GM10248 (cell line): ENCODE results near the gene SCD.

Source experiments
- CTCF ChIA-PET: fragments of 300-600 bp; sonication (Branson Sonifier 250); formaldehyde crosslinking; extraction: SDS; loops from one replicate; lab custom pipeline; 2021; ENCODE audit warnings: antibody characterized with exemption; lab: Yijun Ruan, JAX
- POLR2A ChIA-PET: fragments of 350-650 bp; sonication (Branson Sonifier 250); formaldehyde crosslinking; extraction: SDS; loops from one replicate; lab custom pipeline; 2020; ENCODE audit warnings: antibody characterized with exemption; lab: Yijun Ruan, JAX
- DNase-seq: peaks from one replicate; pipeline ENCODE4 v3.0.0; 2012; ENCODE audit errors: extremely low spot score
- TF ChIP-seq, protein P1 (sequence below): IDR thresholded peaks from 2 replicates; pipeline ENCODE4 v1.5.1; 2012; ENCODE audit warnings: mild to moderate bottlenecking, low read depth; ENCODE audit errors: extremely low read depth, missing control alignments, control extremely low read depth

Gene SCD

DNA sequence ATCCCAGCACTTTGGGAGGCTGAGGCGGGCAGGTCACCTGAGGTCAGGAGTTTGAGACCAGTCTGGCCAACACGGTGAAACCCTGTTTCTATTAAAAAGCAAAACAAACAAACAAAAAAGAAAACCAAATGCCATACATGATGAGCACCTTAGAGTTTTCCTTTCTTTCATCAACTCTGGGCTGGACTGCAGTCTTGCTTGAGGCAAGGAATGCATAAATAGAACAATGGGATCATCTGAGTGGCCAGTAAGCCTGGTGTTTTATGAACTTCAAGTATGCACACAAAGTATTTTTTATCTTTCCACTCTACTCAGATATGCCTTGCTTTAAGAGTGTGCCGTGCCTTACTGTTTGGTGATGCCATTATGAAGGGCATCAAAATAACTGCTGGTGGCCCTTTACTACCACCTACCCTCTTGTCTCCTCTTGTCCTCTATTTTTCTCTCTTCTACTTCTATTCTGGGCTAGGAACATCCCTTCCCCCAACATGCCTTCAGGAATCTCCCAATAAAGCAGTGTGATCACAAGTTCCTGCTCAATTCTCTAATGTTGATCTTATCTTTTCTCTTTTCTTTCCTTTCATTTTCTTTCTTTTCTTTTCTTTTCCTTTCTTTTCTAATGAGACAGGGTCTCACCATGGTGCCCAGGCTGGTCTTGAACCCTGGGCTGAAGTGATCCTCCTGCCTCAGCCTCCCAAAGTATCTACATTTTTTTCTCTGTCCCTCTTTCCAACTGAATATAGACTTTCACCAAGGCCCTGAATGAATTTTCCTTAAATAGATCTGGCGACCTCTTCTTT, 10.2 kb downstream of the SCD start:
- DNase-seq = no peak

DNA sequence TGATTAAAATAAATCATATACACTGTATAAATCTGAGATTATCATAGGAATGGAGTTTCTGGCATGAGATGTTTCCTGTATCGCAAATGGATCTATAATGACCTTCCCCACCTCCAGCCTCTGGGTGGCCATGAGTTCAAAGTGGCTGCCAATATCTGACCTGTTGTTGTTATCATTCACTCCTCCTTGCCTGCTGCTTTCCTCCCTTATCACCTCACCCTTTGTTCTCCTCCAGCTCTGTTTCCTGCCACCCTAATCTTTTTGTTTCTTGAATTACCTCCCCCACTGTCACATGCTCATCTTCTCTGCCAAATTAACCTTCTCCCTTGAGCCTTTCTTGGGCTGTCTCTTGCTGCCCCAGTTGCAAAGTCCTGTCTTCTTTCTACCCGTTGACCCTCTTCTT, 12.0 kb downstream of the SCD start:
- ChIA-PET CTCF (interaction anchor here (1.2 to 2.2 kb wide), 4 partner anchors 8 to 74 kb away, joined by 3 to 9 read pairs (median 4); no protein-coding TSS in a partner anchor), POLR2A (interaction anchor here (0.7 kb wide), 2 partner anchors 14 to 138 kb away, joined by 4 to 7 read pairs; no protein-coding TSS in a partner anchor)
- DNase-seq = no peak
- TF ChIP-seq, protein P1, sequence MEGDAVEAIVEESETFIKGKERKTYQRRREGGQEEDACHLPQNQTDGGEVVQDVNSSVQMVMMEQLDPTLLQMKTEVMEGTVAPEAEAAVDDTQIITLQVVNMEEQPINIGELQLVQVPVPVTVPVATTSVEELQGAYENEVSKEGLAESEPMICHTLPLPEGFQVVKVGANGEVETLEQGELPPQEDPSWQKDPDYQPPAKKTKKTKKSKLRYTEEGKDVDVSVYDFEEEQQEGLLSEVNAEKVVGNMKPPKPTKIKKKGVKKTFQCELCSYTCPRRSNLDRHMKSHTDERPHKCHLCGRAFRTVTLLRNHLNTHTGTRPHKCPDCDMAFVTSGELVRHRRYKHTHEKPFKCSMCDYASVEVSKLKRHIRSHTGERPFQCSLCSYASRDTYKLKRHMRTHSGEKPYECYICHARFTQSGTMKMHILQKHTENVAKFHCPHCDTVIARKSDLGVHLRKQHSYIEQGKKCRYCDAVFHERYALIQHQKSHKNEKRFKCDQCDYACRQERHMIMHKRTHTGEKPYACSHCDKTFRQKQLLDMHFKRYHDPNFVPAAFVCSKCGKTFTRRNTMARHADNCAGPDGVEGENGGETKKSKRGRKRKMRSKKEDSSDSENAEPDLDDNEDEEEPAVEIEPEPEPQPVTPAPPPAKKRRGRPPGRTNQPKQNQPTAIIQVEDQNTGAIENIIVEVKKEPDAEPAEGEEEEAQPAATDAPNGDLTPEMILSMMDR = no peak

More for the DNA sequence above, 10.2 kb downstream of the SCD start:
- CTCF ChIA-PET = interaction anchor here (1.2 kb wide), 1 partner anchor 16 kb away, joined by 3 read pairs; no protein-coding TSS in a partner anchor
- POLR2A ChIA-PET = no interaction called here
- TF ChIP-seq, protein P1 = no peak

DNA sequence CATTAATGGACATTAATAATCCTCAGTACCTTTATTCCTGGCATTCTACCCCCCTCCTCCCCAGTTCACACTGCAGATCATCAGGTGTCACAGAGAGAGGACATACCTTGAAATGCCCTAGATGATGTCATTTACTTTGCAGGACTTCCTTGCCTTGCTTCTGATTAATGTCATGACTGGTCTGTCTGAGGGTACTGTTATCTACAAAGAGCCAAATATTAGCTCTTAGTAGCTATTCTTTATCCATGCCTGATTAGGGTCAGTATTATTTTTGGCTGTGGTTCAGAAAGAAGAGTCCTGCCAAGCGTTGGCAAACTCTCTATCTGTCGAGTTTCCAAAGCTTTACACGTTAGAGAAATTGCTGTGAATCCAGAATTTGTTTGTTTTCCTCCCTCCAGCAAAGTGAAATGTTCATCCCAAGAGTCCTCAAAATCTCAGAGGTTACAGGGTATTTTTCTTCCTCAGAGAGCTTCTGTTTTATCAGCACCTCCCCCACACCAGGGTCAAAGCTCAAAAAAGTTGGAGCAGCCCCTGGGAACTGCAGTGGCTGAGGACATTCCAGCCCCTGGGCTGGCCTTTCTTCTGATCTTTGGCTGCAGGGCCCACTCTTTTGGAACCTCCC, 12.6 kb downstream of the SCD start:
- ChIA-PET CTCF (interaction anchor here (0.7 to 2.2 kb wide), 5 partner anchors 9 to 74 kb away, joined by 3 to 9 read pairs (median 3); no protein-coding TSS in a partner anchor), POLR2A (no interaction called here)
- DNase-seq = no peak
- TF ChIP-seq, protein P1 = no peak

DNA sequence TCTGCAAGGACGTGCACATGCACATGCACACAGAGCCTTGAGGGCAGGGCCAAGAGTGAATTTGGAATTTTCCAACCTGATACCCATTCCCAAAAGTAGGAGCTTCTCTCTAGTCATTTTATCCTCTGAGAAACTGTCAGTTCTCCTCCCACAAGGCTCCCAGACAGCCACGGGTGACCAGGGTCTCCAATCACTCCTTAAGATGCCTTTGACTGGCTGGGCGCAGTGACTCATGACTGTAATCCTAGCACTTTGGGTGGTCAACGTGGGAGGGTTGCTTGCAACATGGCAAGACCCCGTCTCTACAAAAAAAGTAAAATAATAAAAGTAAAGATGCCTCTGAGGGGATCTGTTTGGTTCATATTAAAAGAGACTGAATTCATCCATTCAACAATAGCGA, 13.2 kb downstream of the SCD start:
- CTCF ChIA-PET = interaction anchor here (0.7 to 2.2 kb wide), 6 partner anchors 9 to 73 kb away, joined by 3 to 9 read pairs (median 3); no protein-coding TSS in a partner anchor
- POLR2A ChIA-PET = no interaction called here
- DNase-seq = no peak
- TF ChIP-seq, protein P1 = no peak

DNA sequence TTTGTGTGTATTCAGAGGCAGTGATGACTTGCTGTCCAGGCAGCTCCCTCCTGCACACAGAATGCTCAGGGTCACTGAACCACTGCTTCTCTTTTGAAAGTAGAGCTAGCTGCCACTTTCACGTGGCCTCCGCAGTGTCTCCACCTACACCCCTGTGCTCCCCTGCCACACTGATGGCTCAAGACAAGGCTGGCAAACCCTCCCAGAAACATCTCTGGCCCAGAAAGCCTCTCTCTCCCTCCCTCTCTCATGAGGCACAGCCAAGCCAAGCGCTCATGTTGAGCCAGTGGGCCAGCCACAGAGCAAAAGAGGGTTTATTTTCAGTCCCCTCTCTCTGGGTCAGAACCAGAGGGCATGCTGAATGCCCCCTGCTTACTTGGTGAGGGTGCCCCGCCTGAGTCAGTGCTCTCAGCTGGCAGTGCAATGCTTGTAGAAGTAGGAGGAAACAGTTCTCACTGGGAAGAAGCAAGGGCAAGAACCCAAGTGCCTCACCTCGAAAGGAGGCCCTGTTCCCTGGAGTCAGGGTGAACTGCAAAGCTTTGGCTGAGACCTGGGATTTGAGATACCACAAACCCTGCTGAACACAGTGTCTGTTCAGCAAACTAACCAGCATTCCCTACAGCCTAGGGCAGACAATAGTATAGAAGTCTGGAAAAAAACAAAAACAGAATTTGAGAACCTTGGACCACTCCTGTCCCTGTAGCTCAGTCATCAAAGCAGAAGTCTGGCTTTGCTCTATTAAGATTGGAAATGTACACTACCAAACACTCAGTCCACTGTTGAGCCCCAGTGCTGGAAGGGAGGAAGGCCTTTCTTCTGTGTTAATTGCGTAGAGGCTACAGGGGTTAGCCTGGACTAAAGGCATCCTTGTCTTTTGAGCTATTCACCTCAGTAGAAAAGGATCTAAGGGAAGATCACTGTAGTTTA, 15.8 kb downstream of the SCD start:
- ChIA-PET CTCF (interaction anchor here (1.1 to 2.2 kb wide), 3 partner anchors 9 to 24 kb away, joined by 3 to 6 read pairs (median 3); no protein-coding TSS in a partner anchor), POLR2A (interaction anchor here (1.7 to 1.8 kb wide), 2 partner anchors 9 to 10 kb away, joined by 7 to 10 read pairs; no protein-coding TSS in a partner anchor)
- peak; percentile 0 for DNase-seq
- TF ChIP-seq, protein P1 = no peak
